OCI-LY1 (cell line): Measurements from ENCODE around the gene XRN2.

Experiments used
- CTCF ChIP-seq: fragments of 200-600 bp; sonication (generic), shearing (Covaris generic); IDR thresholded peaks from 2 replicates; pipeline ENCODE4 v1.5.1; 2017; ENCODE audit warnings: mild to moderate bottlenecking, antibody characterized with exemption, low read length, moderate library complexity, mixed read lengths
- EZH2 ChIP-seq: fragments of 200-600 bp; sonication (generic), shearing (Covaris generic); IDR thresholded peaks from 2 replicates; pipeline ENCODE4 v1.8.0; 2017; ENCODE audit warnings: borderline replicate concordance, mixed run types, mild to moderate bottlenecking, antibody characterized with exemption, low read length, moderate library complexity, mixed read lengths

- no peak for TF ChIP-seq CTCF
- TF ChIP-seq EZH2 = no peak
Measured at GRCh38 chr20:21342656-21343345, 39.7 kb downstream of the XRN2 start.
